Stimulated activated effector memory CD8-positive, alpha-beta T cell treated with anti-CD3 and anti-CD28 coated beads, Interleukin-12 subunit alpha, Interleukin-12 subunit beta, amount 100 ng/mL, for 72 hours (primary cell): Measurements from ENCODE around the gene EFCAB14.
"Not testable (repeated sequence)": the region's sequence is repeated elsewhere in the genome, so short reads cannot be mapped to it uniquely, and the experiment has no call there.

Source experiments
- ATAC-seq: fragments of 150-1000 bp; cut with Tn5 transposase; 2 replicates; pipeline ENCODE4 v1.10.0; 2021
- DNase-seq, 2 donors: peaks; one replicate each; pipeline ENCODE4 v3.0.0; 2021 to 2022; ENCODE audit warnings: low spot score in 2 of 2
- H3K27ac Mint-ChIP-seq: one replicate; pipeline ENCODE4 v1.8.0; 2022; ENCODE audit warnings: mild to moderate bottlenecking, mixed read lengths
- H3K36me3 Mint-ChIP-seq: one replicate; pipeline ENCODE4 v1.8.0; 2022; ENCODE audit warnings: mild to moderate bottlenecking, mixed read lengths
- H3K4me1 Mint-ChIP-seq: one replicate; pipeline ENCODE4 v1.8.0; 2022; ENCODE audit warnings: mixed read lengths
- H3K4me3 Mint-ChIP-seq: one replicate; pipeline ENCODE4 v1.8.0; 2022; ENCODE audit warnings: mild to moderate bottlenecking, mixed read lengths
- H3K9me3 Mint-ChIP-seq: one replicate; pipeline ENCODE4 v1.8.0; 2022; ENCODE audit warnings: mixed read lengths

The EFCAB14 gene, protein sequence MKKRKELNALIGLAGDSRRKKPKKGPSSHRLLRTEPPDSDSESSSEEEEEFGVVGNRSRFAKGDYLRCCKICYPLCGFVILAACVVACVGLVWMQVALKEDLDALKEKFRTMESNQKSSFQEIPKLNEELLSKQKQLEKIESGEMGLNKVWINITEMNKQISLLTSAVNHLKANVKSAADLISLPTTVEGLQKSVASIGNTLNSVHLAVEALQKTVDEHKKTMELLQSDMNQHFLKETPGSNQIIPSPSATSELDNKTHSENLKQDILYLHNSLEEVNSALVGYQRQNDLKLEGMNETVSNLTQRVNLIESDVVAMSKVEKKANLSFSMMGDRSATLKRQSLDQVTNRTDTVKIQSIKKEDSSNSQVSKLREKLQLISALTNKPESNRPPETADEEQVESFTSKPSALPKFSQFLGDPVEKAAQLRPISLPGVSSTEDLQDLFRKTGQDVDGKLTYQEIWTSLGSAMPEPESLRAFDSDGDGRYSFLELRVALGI

DNA sequence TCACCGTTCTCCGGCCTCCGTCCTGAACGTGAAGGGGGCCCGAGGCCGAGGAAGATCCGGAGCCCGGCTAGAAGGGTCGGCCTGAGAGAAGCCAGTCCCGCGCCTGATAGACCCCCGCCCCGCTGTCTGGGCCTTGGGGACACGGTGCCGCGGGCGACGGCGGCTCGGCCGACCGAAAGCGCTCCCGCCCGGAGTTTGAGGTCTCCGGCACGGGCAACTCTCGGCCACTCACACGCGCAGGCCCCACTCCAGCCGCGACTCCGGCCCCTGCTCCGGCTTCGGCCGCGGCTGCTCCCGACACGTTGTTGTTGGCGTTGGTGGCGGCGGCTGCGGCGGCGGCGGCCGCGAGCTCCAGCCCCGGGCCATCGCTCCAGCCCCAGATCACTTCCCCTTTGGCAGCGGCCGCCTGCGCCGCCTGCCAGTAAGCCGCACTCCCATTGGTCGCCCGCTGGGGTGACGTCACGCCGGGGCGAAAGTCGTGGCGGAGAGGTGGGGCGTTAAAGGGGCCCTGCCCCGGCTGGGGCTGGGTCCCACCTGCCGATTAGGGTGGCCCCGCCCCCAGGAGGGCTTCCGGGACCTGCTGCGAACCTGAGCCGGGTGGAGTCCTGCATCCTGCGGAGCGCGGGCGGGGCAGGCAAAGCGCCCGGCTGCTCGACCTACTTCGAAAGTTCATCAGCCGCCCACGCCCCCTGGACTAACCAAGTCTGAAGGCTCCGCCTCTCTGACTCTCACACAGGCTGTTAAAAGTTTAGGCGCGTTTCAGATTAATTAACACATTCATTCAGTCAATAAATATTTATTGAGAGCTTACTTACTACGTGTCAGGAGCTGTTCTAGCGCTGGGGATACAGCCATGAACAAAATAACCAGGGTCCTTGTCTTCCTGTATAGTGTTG is at the start of gene EFCAB14:
Gene EFCAB14 (minus strand): TSS at position 388 of the 896 bp plus-strand sequence. CDS start 1,027 bp downstream, outside the sequence.
- H3K36me3 Mint-ChIP-seq = peaks cover 40% of the 10 kb centered on the region
- DNase-seq (peak; percentile 99 to 100), ATAC-seq (peak; percentile 98)
- H3K4me3 Mint-ChIP-seq = peak within 1 kb of the TSS; percentile 89
- H3K9me3 Mint-ChIP-seq = no peaks in the 10 kb centered on the region
- peak within 1 kb of the TSS; percentile 82 for H3K27ac Mint-ChIP-seq
- H3K4me1 Mint-ChIP-seq = peaks cover 31% of the 10 kb centered on the region

- Mint-ChIP-seq H3K9me3 (peaks cover 19% of the 10 kb centered on the region), H3K4me1 (peaks cover 7% of the 10 kb centered on the region), H3K36me3 (no peaks in the 10 kb centered on the region), H3K27ac (no peak overlapping the region), H3K4me3 (no peak overlapping the region)
- ATAC-seq (no peak), DNase-seq (no peak)
These were observed 49.5 kb upstream of the EFCAB14 start for GRCh38 chr1:46768445-46768844.

- Mint-ChIP-seq H3K27ac (no peak overlapping the region), H3K4me3 (no peak overlapping the region), H3K36me3 (no peaks in the 10 kb centered on the region), H3K9me3 (peaks cover 19% of the 10 kb centered on the region), H3K4me1 (peaks cover 5% of the 10 kb centered on the region)
- peak; percentile 21 for ATAC-seq
- no peak for DNase-seq
These were observed 48.9 kb upstream of the EFCAB14 start for GRCh38 chr1:46767649-46768282.

- no peak for DNase-seq
- no peak overlapping the region for H3K27ac Mint-ChIP-seq
These were observed 45.5 kb upstream of the EFCAB14 start for GRCh38 chr1:46764402-46764801.

DNA sequence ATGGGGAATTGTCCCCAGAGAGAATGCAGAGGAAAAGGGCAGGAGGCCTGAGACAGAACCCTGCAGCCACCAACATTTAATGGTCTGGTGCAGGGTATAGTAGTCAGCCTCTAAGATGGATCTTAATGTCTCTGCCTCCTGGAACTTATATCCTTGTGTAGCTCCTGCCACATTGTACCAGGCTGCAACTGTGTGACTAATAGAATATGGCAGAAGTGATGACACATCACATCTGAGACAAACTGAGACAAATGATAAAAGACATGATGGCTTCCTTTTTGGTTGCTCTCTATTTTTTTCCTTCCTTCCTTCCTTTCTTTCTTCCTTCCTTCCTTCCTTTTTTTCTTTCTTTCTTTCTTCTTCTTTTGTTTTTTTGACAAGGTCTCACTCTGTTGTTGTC is 42.8 kb upstream of the EFCAB14 start:
- Mint-ChIP-seq H3K36me3 (no peaks in the 10 kb centered on the region), H3K4me3 (no peak overlapping the region), H3K9me3 (no peaks in the 10 kb centered on the region), H3K27ac (no peak overlapping the region), H3K4me1 (no peaks in the 10 kb centered on the region)
- ATAC-seq (no peak), DNase-seq (no peak)

More at GRCh38 chr1:46764402-46764801, 45.5 kb upstream of the EFCAB14 start:
- Mint-ChIP-seq H3K4me1 (no peaks in the 10 kb centered on the region), H3K9me3 (peaks cover 5% of the 10 kb centered on the region), H3K4me3 (no peak overlapping the region), H3K36me3 (no peaks in the 10 kb centered on the region)
- ATAC-seq = no peak

- H3K9me3 Mint-ChIP-seq = no peaks in the 10 kb centered on the region
- no peak overlapping the region for H3K4me3 Mint-ChIP-seq
- ATAC-seq (no peak), DNase-seq (no peak)
- H3K27ac Mint-ChIP-seq = no peak overlapping the region
- H3K4me1 Mint-ChIP-seq = no peaks in the 10 kb centered on the region
- no peaks in the 10 kb centered on the region for H3K36me3 Mint-ChIP-seq
These were observed 41.7 kb upstream of the EFCAB14 start for GRCh38 chr1:46760558-46761166.

GRCh38 chr1:46757956-46758528 is 39.1 kb upstream of the EFCAB14 start:
- ATAC-seq (no peak), DNase-seq (no peak)
- Mint-ChIP-seq H3K9me3 (no peaks in the 10 kb centered on the region), H3K27ac (no peak overlapping the region), H3K4me3 (no peak overlapping the region), H3K36me3 (no peaks in the 10 kb centered on the region), H3K4me1 (no peaks in the 10 kb centered on the region)

DNA sequence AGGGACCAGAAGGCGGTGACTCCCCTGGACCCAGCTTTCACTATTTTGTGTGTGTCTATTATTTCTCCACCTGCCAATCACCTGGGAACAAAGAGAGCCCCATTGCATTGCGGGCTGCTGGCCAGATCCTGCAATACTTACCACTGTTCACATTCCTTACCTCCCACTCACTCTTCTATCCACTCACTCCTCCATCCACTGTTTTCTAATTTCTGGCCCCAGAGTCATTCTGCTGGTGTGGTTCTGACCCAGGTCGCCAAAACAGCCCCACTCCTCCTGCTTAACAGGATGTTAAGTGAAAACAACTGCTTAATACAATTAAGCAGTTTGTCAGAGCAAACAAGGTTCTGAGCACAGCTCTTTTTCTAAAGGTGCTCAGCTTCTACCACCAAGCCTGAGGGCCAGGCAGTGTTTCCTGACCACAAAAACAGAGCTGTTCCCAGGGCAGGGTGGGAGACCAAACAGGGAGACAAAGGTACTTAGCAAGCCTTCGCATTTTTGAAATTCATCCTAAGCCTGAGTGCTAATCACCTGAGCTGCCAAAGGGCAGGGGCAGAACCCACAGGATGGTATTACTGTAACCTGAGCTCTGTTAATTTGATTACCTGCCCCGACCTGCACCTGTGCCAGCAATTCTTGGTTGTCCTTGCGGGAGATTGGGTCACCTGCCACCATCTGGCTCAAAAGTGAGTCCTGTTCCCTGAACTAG is 38.5 kb upstream of the EFCAB14 start:
- ATAC-seq (no peak), DNase-seq (no peak)
- no peak overlapping the region for H3K4me3 Mint-ChIP-seq
- no peak overlapping the region for H3K27ac Mint-ChIP-seq
- no peaks in the 10 kb centered on the region for H3K9me3 Mint-ChIP-seq
- no peaks in the 10 kb centered on the region for H3K36me3 Mint-ChIP-seq
- H3K4me1 Mint-ChIP-seq = no peaks in the 10 kb centered on the region

DNA sequence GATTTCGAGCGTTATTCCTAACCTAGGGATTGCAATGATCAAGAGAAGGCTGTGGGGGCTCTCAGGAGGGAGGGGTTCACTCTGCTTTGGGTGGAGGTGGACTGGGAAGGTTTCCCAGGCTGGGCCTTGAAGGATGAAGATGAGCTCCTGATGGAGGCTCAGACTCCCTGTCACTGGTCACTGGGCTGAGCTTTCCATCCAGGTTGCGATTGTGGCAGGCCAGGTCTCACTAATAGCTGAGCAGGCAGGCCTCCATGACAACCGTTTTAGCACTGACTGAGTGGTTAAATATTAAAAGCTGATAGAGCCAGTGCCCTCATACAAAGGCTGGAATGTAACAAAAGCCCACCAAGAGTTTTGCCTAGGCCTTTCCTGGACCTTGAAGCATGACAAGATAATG is 36.2 kb upstream of the EFCAB14 start:
- Mint-ChIP-seq H3K9me3 (no peaks in the 10 kb centered on the region), H3K36me3 (no peaks in the 10 kb centered on the region), H3K27ac (no peak overlapping the region), H3K4me1 (no peaks in the 10 kb centered on the region), H3K4me3 (no peak overlapping the region)
- no peak for ATAC-seq
- no peak for DNase-seq

DNA sequence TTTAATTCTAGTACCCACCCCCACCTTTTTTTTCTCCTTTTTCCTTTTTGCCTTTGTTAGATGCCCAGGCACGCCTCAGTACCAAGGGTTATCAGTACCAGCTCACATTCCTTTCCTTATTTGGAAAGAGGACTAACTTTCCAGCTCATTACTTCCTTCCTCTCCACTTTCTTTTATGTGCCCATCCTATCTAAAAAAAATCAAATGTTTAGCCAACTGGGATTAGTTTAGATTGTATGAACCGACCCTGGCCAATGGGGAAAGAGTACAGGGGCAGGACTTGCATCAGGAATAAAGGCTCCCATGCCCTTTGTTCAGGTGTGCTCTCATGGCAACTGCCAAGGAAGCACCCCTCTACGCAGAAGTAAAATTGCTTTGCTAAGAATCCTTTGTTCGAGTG is 35.8 kb upstream of the EFCAB14 start:
- H3K4me1 Mint-ChIP-seq, H3K36me3 Mint-ChIP-seq, ATAC-seq, DNase-seq, H3K4me3 Mint-ChIP-seq, H3K27ac Mint-ChIP-seq, H3K9me3 Mint-ChIP-seq: not testable (repeated sequence)

- Mint-ChIP-seq H3K36me3 (no peaks in the 10 kb centered on the region), H3K27ac (no peak overlapping the region), H3K4me1 (no peaks in the 10 kb centered on the region), H3K4me3 (no peak overlapping the region), H3K9me3 (no peaks in the 10 kb centered on the region)
- ATAC-seq (no peak), DNase-seq (no peak)
These were observed 35.1 kb upstream of the EFCAB14 start for GRCh38 chr1:46753985-46754384.

GRCh38 chr1:46749921-46750404 is 31.0 kb upstream of the EFCAB14 start:
- Mint-ChIP-seq H3K36me3 (no peaks in the 10 kb centered on the region), H3K27ac (no peak overlapping the region), H3K9me3 (no peaks in the 10 kb centered on the region), H3K4me1 (no peaks in the 10 kb centered on the region), H3K4me3 (no peak overlapping the region)
- ATAC-seq = no peak
- DNase-seq = no peak

- ATAC-seq = no peak
- Mint-ChIP-seq H3K36me3 (no peaks in the 10 kb centered on the region), H3K4me1 (no peaks in the 10 kb centered on the region), H3K9me3 (no peaks in the 10 kb centered on the region), H3K4me3 (no peak overlapping the region), H3K27ac (no peak overlapping the region)
- DNase-seq = no peak
These were observed 30.5 kb upstream of the EFCAB14 start for GRCh38 chr1:46749404-46749803.

GRCh38 chr1:46747683-46748288 is 28.9 kb upstream of the EFCAB14 start:
- no peak overlapping the region for H3K4me3 Mint-ChIP-seq

More at GRCh38 chr1:46747683-46748288, 28.9 kb upstream of the EFCAB14 start:
- Mint-ChIP-seq H3K27ac (no peak overlapping the region), H3K4me1 (no peaks in the 10 kb centered on the region), H3K36me3 (no peaks in the 10 kb centered on the region), H3K9me3 (no peaks in the 10 kb centered on the region)
- peak; percentile 42 for ATAC-seq
- peak in 1 of 2 donors; percentile 40 for DNase-seq
